ENCODE data around the gene SLC39A9. TPM values are rescaled to one million over a fixed set of nuclear protein-coding genes. Genes with fewer than 3 reads are reported as not detected.

Gene SLC39A9
- total RNA-seq, 1 donor from 2014 or later, result 120 TPM

DNA sequence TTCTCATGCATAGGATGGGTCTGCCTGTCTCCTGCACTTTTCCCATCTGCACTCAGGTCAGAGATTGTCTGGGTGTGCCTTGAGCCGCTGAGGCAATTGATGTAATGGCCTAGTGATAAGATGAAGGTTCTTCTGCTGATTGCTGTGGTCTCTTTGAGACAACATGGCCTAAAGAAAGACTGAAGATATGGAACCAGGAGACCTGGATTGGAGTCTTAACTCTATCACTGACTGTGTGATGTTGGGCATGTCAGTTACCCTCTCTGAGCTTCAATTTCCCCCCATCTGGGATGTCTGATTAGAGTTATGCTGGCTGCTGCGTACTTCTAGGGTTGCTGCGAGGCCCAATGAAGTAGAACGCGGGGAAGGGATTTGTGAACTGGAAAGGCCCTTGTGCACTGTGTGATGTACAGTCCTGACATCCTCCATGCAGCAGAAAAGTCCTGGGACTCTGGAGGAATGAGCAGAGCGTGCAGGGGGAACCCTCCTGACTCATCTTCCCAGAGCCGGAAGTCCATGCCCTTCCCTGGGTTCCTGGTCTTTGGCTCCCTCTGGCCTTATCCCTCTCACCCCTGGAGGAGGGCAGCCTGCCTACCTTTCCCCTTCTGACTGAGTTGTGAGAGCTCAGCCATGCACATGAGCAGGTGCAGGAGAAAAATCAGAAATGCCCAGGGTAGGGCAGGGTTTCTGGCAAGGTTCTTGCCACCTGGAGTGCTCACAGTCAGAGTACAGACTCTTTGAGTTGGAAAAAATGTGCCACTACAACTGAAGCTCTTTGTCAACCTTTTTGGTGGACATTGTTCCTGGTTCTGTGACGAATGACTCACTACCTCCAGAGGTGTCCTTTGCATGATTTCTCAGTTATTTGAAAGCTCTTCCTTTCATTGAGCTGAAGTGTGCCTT, 107.1 kb downstream of the SLC39A9 start:
- DNase-seq, result no peak

GRCh38 chr14:69506241-69506595, 107.7 kb downstream of the SLC39A9 start:
- no peak for DNase-seq

Other genes with a start within 250 kb of the SLC39A9 start
- gene DCAF5, start 245.6 kb upstream of the SLC39A9 start, total RNA-seq, result 37.1 TPM
- gene EXD2, start 207.2 kb upstream of the SLC39A9 start, total RNA-seq, result 50.1 TPM
- 5.5 TPM for gene GALNT16, start 138.5 kb upstream of the SLC39A9 start, total RNA-seq
- 89.1 TPM for gene ERH, start 393 bp upstream of the SLC39A9 start, total RNA-seq
- 0.16 TPM for gene PLEKHD1, start 86.0 kb downstream of the SLC39A9 start, total RNA-seq
- gene CCDC177, start 176.2 kb downstream of the SLC39A9 start, total RNA-seq, result 6.9 TPM
- 6.1 TPM for gene SUSD6, start 212.9 kb downstream of the SLC39A9 start, total RNA-seq